HT-29 (cell line): ENCODE measurements around the gene NLK. TPM values are rescaled to one million over a fixed set of nuclear protein-coding genes. Genes with fewer than 3 reads are reported as not detected.
"Not testable (repeated sequence)": the region's sequence is repeated elsewhere in the genome, so short reads cannot be mapped to it uniquely, and the experiment has no call there.

Experiments used
- DNase-seq: peaks from one replicate; pipeline ENCODE4 v3.0.0-alpha.2; 2015; ENCODE audit warnings: low spot score
- total RNA-seq: library from RNA; depleted of rRNA; stranded (reverse); fragments of >200 nt; shearing (Covaris generic); gene quantifications from 2 replicates; pipeline ENCODE4 v1.2.3, GENCODE V29; 2014

Gene NLK
- total RNA-seq, 1 experiment from 2014 or later, result 17.7 TPM

GRCh38 chr17:28151001-28151400 lies 108.5 kb downstream of the NLK start:
- DNase-seq, result no peak

- DNase-seq, result no peak
Measured at GRCh38 chr17:28154214-28154613, 111.7 kb downstream of the NLK start.

GRCh38 chr17:28155405-28155804 lies 112.9 kb downstream of the NLK start:
- DNase-seq, result not testable (repeated sequence)

- no peak for DNase-seq
Measured at GRCh38 chr17:28159004-28159403, 116.5 kb downstream of the NLK start.

- DNase-seq, result no peak
Measured at GRCh38 chr17:28159924-28160323, 117.4 kb downstream of the NLK start.

- no peak for DNase-seq
Measured at GRCh38 chr17:28160610-28161009, 118.1 kb downstream of the NLK start.

- no peak for DNase-seq
Measured at GRCh38 chr17:28161311-28161710, 118.8 kb downstream of the NLK start.

- no peak for DNase-seq
Measured at GRCh38 chr17:28166478-28166877, 124.0 kb downstream of the NLK start.

- DNase-seq, result no peak
Measured at GRCh38 chr17:28169621-28170349, 127.3 kb downstream of the NLK start.

- no peak for DNase-seq
Measured at GRCh38 chr17:28170771-28171170, 128.3 kb downstream of the NLK start.

- DNase-seq, result no peak
Measured at GRCh38 chr17:28173031-28173561, 130.6 kb downstream of the NLK start.

- no peak for DNase-seq
Measured at GRCh38 chr17:28173801-28174200, 131.3 kb downstream of the NLK start.

GRCh38 chr17:28174352-28175046 lies 132.0 kb downstream of the NLK start:
- no peak for DNase-seq

- DNase-seq, result no peak
Measured at GRCh38 chr17:28177351-28177750, 134.9 kb downstream of the NLK start.

- DNase-seq, result no peak
Measured at GRCh38 chr17:28178800-28179199, 136.3 kb downstream of the NLK start.

- DNase-seq, result no peak
Measured at GRCh38 chr17:28180449-28180848, 138.0 kb downstream of the NLK start.

- no peak for DNase-seq
Measured at GRCh38 chr17:28181568-28181967, 139.1 kb downstream of the NLK start.

GRCh38 chr17:28182559-28182958 lies 140.1 kb downstream of the NLK start:
- DNase-seq, result no peak

- no peak for DNase-seq
Measured at GRCh38 chr17:28185658-28186057, 143.2 kb downstream of the NLK start.

- DNase-seq, result not testable (repeated sequence)
Measured at GRCh38 chr17:28186472-28186871, 144.0 kb downstream of the NLK start.

GRCh38 chr17:28187931-28188330 lies 145.5 kb downstream of the NLK start:
- no peak for DNase-seq

- no peak for DNase-seq
Measured at GRCh38 chr17:28188841-28189263, 146.4 kb downstream of the NLK start.

GRCh38 chr17:28189667-28190066 lies 147.2 kb downstream of the NLK start:
- no peak for DNase-seq
